ENCODE measurements around the gene SMIM1. TPM values are rescaled to one million over a fixed set of nuclear protein-coding genes. Genes with fewer than 3 reads are reported as not detected.

Gene SMIM1
- total and polyA plus RNA-seq, 8 donors = 3.1 to 15.1 (median 6.4) TPM

- intact Hi-C loops (cut with DNase I) = no loop called here
- Histone ChIP-seq H3K4me3 (no peak overlapping the region), H3K27me3 (no peaks in the 10 kb centered on the region), H3K4me1 (no peaks in the 10 kb centered on the region), H3K27ac (no peak overlapping the region), H3K36me3 (peaks cover 0 to 16% (median 6%) of the 10 kb centered on the region in 3 donors), H3K9me3 (no peaks in the 10 kb centered on the region)
- WGBS, 2 donors = 92% methylated on average over 12 of the region's 12 CpGs
- TF ChIP-seq, protein P1, sequence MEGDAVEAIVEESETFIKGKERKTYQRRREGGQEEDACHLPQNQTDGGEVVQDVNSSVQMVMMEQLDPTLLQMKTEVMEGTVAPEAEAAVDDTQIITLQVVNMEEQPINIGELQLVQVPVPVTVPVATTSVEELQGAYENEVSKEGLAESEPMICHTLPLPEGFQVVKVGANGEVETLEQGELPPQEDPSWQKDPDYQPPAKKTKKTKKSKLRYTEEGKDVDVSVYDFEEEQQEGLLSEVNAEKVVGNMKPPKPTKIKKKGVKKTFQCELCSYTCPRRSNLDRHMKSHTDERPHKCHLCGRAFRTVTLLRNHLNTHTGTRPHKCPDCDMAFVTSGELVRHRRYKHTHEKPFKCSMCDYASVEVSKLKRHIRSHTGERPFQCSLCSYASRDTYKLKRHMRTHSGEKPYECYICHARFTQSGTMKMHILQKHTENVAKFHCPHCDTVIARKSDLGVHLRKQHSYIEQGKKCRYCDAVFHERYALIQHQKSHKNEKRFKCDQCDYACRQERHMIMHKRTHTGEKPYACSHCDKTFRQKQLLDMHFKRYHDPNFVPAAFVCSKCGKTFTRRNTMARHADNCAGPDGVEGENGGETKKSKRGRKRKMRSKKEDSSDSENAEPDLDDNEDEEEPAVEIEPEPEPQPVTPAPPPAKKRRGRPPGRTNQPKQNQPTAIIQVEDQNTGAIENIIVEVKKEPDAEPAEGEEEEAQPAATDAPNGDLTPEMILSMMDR (IDR thresholded peaks at IDR 0.05) = no peak
- DNase-seq (no peak), ATAC-seq (no peak), FAIRE-seq (no peak)
These were observed 33.6 kb upstream of the SMIM1 start for GRCh38 chr1:3738943-3739342.

- Histone ChIP-seq H3K4me3 (no peak overlapping the region), H3K27ac (no peak overlapping the region), H3K36me3 (peaks cover 0 to 16% (median 6%) of the 10 kb centered on the region in 3 donors), H3K4me1 (no peaks in the 10 kb centered on the region), H3K9me3 (no peaks in the 10 kb centered on the region), H3K27me3 (no peaks in the 10 kb centered on the region)
- no peak for ATAC-seq
- intact Hi-C loops (cut with DNase I) = no loop called here
- peak in 1 of 6 donors; percentile 32 for DNase-seq
- TF ChIP-seq, protein P1 (IDR thresholded peaks at IDR 0.05) = no peak
- no peak for FAIRE-seq
- 88 to 89% methylated on average over 9 of the region's 9 CpGs for WGBS, 2 donors
These were observed 32.5 kb upstream of the SMIM1 start for GRCh38 chr1:3740042-3740441.

DNA sequence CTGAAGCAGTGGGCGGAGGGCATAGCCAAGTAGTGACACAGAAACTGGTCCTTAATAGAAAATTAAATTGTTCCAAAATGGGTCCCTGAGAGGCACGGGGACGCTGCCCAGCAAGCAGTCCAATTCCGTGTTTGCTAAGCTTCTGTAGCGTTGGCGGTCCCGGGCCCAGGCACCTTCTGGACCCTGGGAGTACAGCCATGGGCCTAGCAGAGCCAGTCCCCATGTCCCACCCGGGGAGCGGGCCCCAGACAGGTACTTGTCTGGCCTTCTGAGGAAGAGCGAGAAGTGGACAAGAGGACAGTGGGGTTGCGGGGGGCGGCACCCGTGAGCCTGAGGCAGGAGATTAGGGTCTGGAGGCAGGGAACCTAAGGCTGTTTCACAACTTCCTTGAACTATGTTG lies 31.8 kb upstream of the SMIM1 start:
- DNase-seq = peak in 3 of 6 donors; percentile 15 to 59 (median 49)
- H3K4me3 ChIP-seq = no peak overlapping the region
- no peak for FAIRE-seq
- H3K9me3 ChIP-seq = no peaks in the 10 kb centered on the region
- TF ChIP-seq, protein P1 (IDR thresholded peaks at IDR 0.05) = no peak
- H3K27me3 ChIP-seq = no peaks in the 10 kb centered on the region
- H3K4me1 ChIP-seq = no peaks in the 10 kb centered on the region
- intact Hi-C loops (cut with DNase I) = no loop called here
- 96% methylated on average over 13 of the region's 13 CpGs for WGBS, 2 donors
- no peak overlapping the region for H3K27ac ChIP-seq
- H3K36me3 ChIP-seq = peaks cover 0 to 16% (median 6%) of the 10 kb centered on the region in 3 donors
- ATAC-seq = no peak

- no peaks in the 10 kb centered on the region for H3K4me1 ChIP-seq
- FAIRE-seq = no peak
- TF ChIP-seq, protein P1 (IDR thresholded peaks at IDR 0.05) = no peak
- no peak overlapping the region for H3K27ac ChIP-seq
- H3K9me3 ChIP-seq = no peaks in the 10 kb centered on the region
- WGBS, 2 donors = 90 to 95% methylated on average over 22 of the region's 22 CpGs
- H3K4me3 ChIP-seq = no peak overlapping the region
- peak in 3 of 6 donors; percentile 11 to 47 (median 45) for DNase-seq
- intact Hi-C loops (cut with DNase I) = no loop called here
- no peaks in the 10 kb centered on the region for H3K27me3 ChIP-seq
- ATAC-seq = no peak
- peaks cover 0 to 16% (median 6%) of the 10 kb centered on the region in 3 donors for H3K36me3 ChIP-seq
These were observed 30.7 kb upstream of the SMIM1 start for GRCh38 chr1:3741566-3742438.
